Osteocyte (in vitro differentiated cells): ENCODE measurements around the gene HECA. TPM values are rescaled to one million over a fixed set of nuclear protein-coding genes. Genes with fewer than 3 reads are reported as not detected.

Experiments
- DNase-seq: peaks from one replicate; pipeline ENCODE4 v3.0.0; 2021; ENCODE audit warnings: mixed read lengths; ENCODE audit not compliant: unreplicated experiment; ENCODE audit errors: extremely low spot score
- H3K27ac Mint-ChIP-seq: one replicate; pipeline ENCODE4 v1.8.0; 2021; ENCODE audit warnings: mild to moderate bottlenecking, mixed read lengths; ENCODE audit not compliant: unreplicated experiment
- H3K27me3 Mint-ChIP-seq: one replicate; pipeline ENCODE4 v1.8.0; 2021; ENCODE audit warnings: mixed read lengths; ENCODE audit not compliant: unreplicated experiment
- H3K36me3 Mint-ChIP-seq: one replicate; pipeline ENCODE4 v1.8.0; 2021; ENCODE audit warnings: mixed read lengths; ENCODE audit not compliant: unreplicated experiment
- H3K4me1 Mint-ChIP-seq: one replicate; pipeline ENCODE4 v1.8.0; 2021; ENCODE audit warnings: mixed read lengths; ENCODE audit not compliant: unreplicated experiment
- H3K4me3 Mint-ChIP-seq: one replicate; pipeline ENCODE4 v1.8.0; 2021; ENCODE audit warnings: mild to moderate bottlenecking, moderate library complexity, mixed read lengths; ENCODE audit not compliant: unreplicated experiment
- H3K9me3 Mint-ChIP-seq: one replicate; pipeline ENCODE4 v1.8.0; 2021; ENCODE audit warnings: mixed read lengths; ENCODE audit not compliant: unreplicated experiment
- CTCF ChIP-seq: fragments of 200-600 bp; sonication (generic); IDR thresholded peaks from 2 replicates; pipeline ENCODE4 v1.5.0; 2021; ENCODE audit warnings: antibody characterized with exemption, mild to moderate bottlenecking, moderate library complexity
- total RNA-seq: library from RNA; stranded (reverse); gene quantifications from 2 replicates; pipeline ENCODE4 v1.2.1, GENCODE V29; 2021

HECA gene
- total RNA-seq, 1 donor from 2014 or later = 24.3 TPM

- no peak for DNase-seq
- Mint-ChIP-seq H3K4me1 (no peaks in the 10 kb centered on the region), H3K27ac (no peak overlapping the region), H3K36me3 (peaks cover 6% of the 10 kb centered on the region), H3K27me3 (no peaks in the 10 kb centered on the region), H3K9me3 (no peaks in the 10 kb centered on the region), H3K4me3 (no peak overlapping the region)
- TF ChIP-seq CTCF = no peak
Observed at GRCh38 chr6:139186242-139186641, 51.4 kb downstream of the HECA start.

DNA sequence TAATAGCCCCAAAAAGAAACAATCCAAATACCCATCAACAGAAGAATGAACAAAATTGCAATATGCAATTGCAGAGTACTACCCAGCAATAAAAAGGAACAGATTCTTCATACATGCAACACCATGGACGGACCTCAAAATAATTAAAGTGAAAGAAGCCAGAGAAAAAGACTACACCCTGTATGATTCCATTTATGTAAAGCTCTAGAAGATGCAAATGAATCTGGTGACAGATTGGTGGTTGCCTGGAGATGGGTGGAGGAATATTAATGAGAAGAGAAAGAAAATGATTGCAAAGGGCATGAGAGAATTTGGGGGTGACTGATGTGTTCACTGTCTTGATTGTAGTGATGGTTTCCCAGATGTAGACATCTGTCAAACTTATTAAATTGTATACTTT lies 51.8 kb downstream of the HECA start:
- H3K4me1 Mint-ChIP-seq = no peaks in the 10 kb centered on the region
- no peak overlapping the region for H3K4me3 Mint-ChIP-seq
- H3K36me3 Mint-ChIP-seq = peaks cover 6% of the 10 kb centered on the region
- no peak for DNase-seq
- no peak for TF ChIP-seq CTCF
- no peaks in the 10 kb centered on the region for H3K27me3 Mint-ChIP-seq
- H3K9me3 Mint-ChIP-seq = no peaks in the 10 kb centered on the region
- H3K27ac Mint-ChIP-seq = no peak overlapping the region

DNA sequence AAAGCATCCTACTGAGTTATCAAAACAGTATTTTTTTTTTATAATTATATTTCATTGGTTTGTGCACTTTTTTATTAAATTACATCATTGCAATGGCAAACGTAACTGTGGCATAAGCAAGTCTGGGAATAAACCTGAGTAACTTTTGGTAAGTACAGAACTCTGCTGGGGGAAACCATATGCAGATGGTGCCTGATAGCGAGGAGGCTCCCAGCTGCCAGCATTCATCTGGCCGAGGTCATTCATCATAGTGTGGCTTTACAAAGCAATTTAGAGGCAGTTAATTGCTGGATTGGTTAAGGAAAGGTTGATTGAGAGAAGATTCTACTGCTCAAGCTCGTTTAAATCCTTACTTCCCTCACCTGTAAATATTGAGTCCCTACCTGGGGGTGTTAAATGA lies 52.6 kb downstream of the HECA start:
- Mint-ChIP-seq H3K9me3 (no peaks in the 10 kb centered on the region), H3K36me3 (peaks cover 2% of the 10 kb centered on the region), H3K4me1 (no peaks in the 10 kb centered on the region), H3K27ac (no peak overlapping the region), H3K4me3 (no peak overlapping the region), H3K27me3 (no peaks in the 10 kb centered on the region)
- DNase-seq = no peak
- TF ChIP-seq CTCF = no peak

DNA sequence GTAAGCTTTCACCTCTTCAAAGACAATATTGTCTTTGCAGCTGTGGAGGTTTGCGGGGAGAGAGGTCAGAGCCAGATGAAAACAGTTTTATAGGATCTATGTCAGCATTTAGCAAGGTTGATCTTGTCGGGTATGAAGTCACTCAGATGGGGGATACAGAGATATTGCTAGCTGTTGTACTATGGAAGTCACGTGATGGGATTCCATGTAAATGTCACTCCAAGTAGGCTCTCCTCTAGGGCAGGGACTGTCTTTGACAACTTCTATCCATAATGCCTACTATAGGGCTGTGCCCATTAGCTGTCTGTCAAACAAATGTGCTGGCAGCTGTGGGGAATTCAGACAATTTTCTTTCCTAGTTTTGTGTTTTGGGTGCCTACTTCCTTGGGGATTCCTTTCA lies 54.8 kb downstream of the HECA start:
- H3K27me3 Mint-ChIP-seq = no peaks in the 10 kb centered on the region
- no peak overlapping the region for H3K27ac Mint-ChIP-seq
- peaks cover 2% of the 10 kb centered on the region for H3K36me3 Mint-ChIP-seq
- no peak for TF ChIP-seq CTCF
- H3K9me3 Mint-ChIP-seq = no peaks in the 10 kb centered on the region
- no peak for DNase-seq
- no peak overlapping the region for H3K4me3 Mint-ChIP-seq
- peaks cover 4% of the 10 kb centered on the region for H3K4me1 Mint-ChIP-seq

- no peaks in the 10 kb centered on the region for H3K36me3 Mint-ChIP-seq
- H3K4me3 Mint-ChIP-seq = no peak overlapping the region
- H3K9me3 Mint-ChIP-seq = no peaks in the 10 kb centered on the region
- DNase-seq = no peak
- no peak for TF ChIP-seq CTCF
- H3K27me3 Mint-ChIP-seq = no peaks in the 10 kb centered on the region
- H3K27ac Mint-ChIP-seq = no peak overlapping the region
- peaks cover 10% of the 10 kb centered on the region for H3K4me1 Mint-ChIP-seq
Observed at GRCh38 chr6:139194740-139195139, 59.9 kb downstream of the HECA start.
